ENCODE measurements around the gene TOMM5.

- no peak for TF ChIP-seq CTCF (IDR thresholded peaks at IDR 0.05; ENCODE audit: low read depth, low read length, poor library complexity, severe bottlenecking)
- no peak for TF ChIP-seq EZH2phosphoT487 (IDR thresholded peaks at IDR 0.05; ENCODE audit: borderline replicate concordance, low read length)
These were observed 24.8 kb upstream of the TOMM5 start for GRCh38 chr9:37617161-37617560.
